NCI-H2029 (cell line): ENCODE measurements around the gene NDUFS2.
"Not testable (repeated sequence)": the region's sequence is repeated elsewhere in the genome, so short reads cannot be mapped to it uniquely, and the experiment has no call there.

Experiments used
- DNase-seq: peaks from one replicate; lab custom pipeline; 2025; lab: John Stamatoyannopoulos, UW

The NDUFS2 gene

GRCh38 chr1:161220002-161220401, 17.8 kb downstream of the NDUFS2 start:
- DNase-seq = no peak

- no peak for DNase-seq
Observed at GRCh38 chr1:161222175-161223019, 20.2 kb downstream of the NDUFS2 start.

GRCh38 chr1:161223805-161224694, 21.9 kb downstream of the NDUFS2 start:
- no peak for DNase-seq

- DNase-seq = not testable (repeated sequence)
Observed at GRCh38 chr1:161224695-161225087, 22.5 kb downstream of the NDUFS2 start.

GRCh38 chr1:161225178-161225533, 23.0 kb downstream of the NDUFS2 start:
- DNase-seq = no peak

GRCh38 chr1:161225534-161226319, 23.6 kb downstream of the NDUFS2 start, which contains the start of gene TOMM40L:
TOMM40L (plus strand) TSS chr1:161226060; CDS start chr1:161226490, 430 bp downstream.
- peak; percentile 91 for DNase-seq

GRCh38 chr1:161226320-161226711, 24.1 kb downstream of the NDUFS2 start:
- no peak for DNase-seq

- no peak for DNase-seq
Observed at GRCh38 chr1:161226759-161227158, 24.6 kb downstream of the NDUFS2 start.

- DNase-seq = peak; percentile 49
Observed at GRCh38 chr1:161227196-161227871, 25.2 kb downstream of the NDUFS2 start.

GRCh38 chr1:161228032-161228431, 25.9 kb downstream of the NDUFS2 start:
- no peak for DNase-seq

- no peak for DNase-seq
Observed at GRCh38 chr1:161229896-161230295, 27.7 kb downstream of the NDUFS2 start.

GRCh38 chr1:161230762-161231161, 28.6 kb downstream of the NDUFS2 start:
- no peak for DNase-seq

- DNase-seq = no peak
Observed at GRCh38 chr1:161233102-161233501, 30.9 kb downstream of the NDUFS2 start.

- no peak for DNase-seq
Observed at GRCh38 chr1:161235957-161236775, 34.0 kb downstream of the NDUFS2 start.

GRCh38 chr1:161238039-161238473, 35.9 kb downstream of the NDUFS2 start, which contains the start of gene NR1I3:
NR1I3 (minus strand) TSS chr1:161238203; CDS start chr1:161236565, 1,638 bp downstream.
- DNase-seq = no peak

GRCh38 chr1:161241682-161242081, 39.5 kb downstream of the NDUFS2 start:
- no peak for DNase-seq

- no peak for DNase-seq
Observed at GRCh38 chr1:161242313-161242712, 40.1 kb downstream of the NDUFS2 start.

GRCh38 chr1:161244888-161245287, 42.7 kb downstream of the NDUFS2 start:
- no peak for DNase-seq

- not testable (repeated sequence) for DNase-seq
Observed at GRCh38 chr1:161250100-161250499, 47.9 kb downstream of the NDUFS2 start.

GRCh38 chr1:161250829-161251228, 48.7 kb downstream of the NDUFS2 start:
- no peak for DNase-seq
